ENCODE measurements around the gene ACBD4. TPM values are rescaled to one million over a fixed set of nuclear protein-coding genes. Genes with fewer than 3 reads are reported as not detected.

The ACBD4 gene
- total and polyA plus RNA-seq, 2 of the 13 experiments (the other 11 are each of a cell fraction or from before 2014, with no cell fraction given) = 16.1 to 26.9 TPM

DNA sequence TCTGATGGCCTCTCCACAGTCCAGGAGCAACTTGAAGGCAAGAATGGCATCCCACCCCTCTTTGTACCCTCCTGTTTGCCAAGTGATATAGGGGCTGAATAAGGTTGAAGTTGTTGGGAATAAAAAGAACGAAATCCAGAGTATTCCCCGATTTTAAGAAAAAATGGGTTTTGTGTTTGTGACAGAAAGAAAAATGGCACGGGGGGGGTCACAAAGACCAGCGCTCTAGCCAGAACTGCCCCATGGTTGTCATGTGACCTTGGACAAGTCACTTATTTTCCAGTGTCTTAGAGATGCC, 11.1 kb downstream of the ACBD4 start:
- Histone ChIP-seq H3K4me1 (ENCODE audit: insufficient read depth, low read length) (peaks cover 20% of the 10 kb centered on the region), H4K20me1 (ENCODE audit: insufficient read depth, low read length) (peaks cover 32% of the 10 kb centered on the region), H2AFZ (ENCODE audit: low read length) (no peak overlapping the region), H3K9me3 (ENCODE audit: low read length) (no peaks in the 10 kb centered on the region), H3K4me3 (replicated peaks in 1 of 3; ENCODE audit: insufficient read depth in 1 of 3, low read depth in 2 of 3, low read length in 3 of 3) (peak overlapping the region in 2 of 3 experiments; percentile 81 to 88; a peak in 4 of 6 replicates), H3K27ac (ENCODE audit: extremely low read length, insufficient read depth, low read length) (peak overlapping the region; percentile 97), H3K9ac (ENCODE audit: insufficient read depth, low read depth, low read length) (peak overlapping the region; percentile 94), H3K4me2 (ENCODE audit: low read depth, low read length) (peak overlapping the region; percentile 96), H3K79me2 (ENCODE audit: insufficient read depth, low read length) (peaks cover 31% of the 10 kb centered on the region), H3K27me3 (ENCODE audit: control insufficient read depth in 1 of 2, insufficient read depth in 2 of 2, low read length in 2 of 2) (no peaks in the 10 kb centered on the region; a peak in 2 of 5 replicates), H3K36me3 (replicated peaks in 1 of 2; ENCODE audit: control insufficient read depth in 1 of 2, insufficient read depth in 2 of 2, low read length in 2 of 2) (no peaks in the 10 kb centered on the region; a peak in 1 of 5 replicates)
- POLR2A ChIA-PET = interaction anchor here (0.8 to 19.8 kb wide), 3 partner anchors 11 to 51 kb away, joined by 3 to 2487 read pairs (median 8); partner anchors contain the start of genes ACBD4 and HEXIM2
- intact Hi-C loops (cut with micrococcal nuclease; ENCODE audit: unreplicated experiment) = no loop called here
- ATAC-seq = no peak
- peak; percentile 23 for FAIRE-seq
- TF ChIP-seq ZNF564 (CRISPR knock-in tag; IDR thresholded peaks at IDR 0.05) = no peak
- no peak for TF ChIP-seq NKX3-1 (CRISPR knock-in tag; IDR thresholded peaks at IDR 0.05)
- TF ChIP-seq, protein P1, sequence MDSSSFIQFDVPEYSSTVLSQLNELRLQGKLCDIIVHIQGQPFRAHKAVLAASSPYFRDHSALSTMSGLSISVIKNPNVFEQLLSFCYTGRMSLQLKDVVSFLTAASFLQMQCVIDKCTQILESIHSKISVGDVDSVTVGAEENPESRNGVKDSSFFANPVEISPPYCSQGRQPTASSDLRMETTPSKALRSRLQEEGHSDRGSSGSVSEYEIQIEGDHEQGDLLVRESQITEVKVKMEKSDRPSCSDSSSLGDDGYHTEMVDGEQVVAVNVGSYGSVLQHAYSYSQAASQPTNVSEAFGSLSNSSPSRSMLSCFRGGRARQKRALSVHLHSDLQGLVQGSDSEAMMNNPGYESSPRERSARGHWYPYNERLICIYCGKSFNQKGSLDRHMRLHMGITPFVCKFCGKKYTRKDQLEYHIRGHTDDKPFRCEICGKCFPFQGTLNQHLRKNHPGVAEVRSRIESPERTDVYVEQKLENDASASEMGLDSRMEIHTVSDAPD (CRISPR knock-in tag; IDR thresholded peaks at IDR 0.05) = 0 out of 2 replicates have a peak, but pooled peaks have one; percentile 33
- TF ChIP-seq NFIC (IDR thresholded peaks at IDR 0.05; ENCODE audit: low read length) = 0 out of 2 replicates have a peak, but pooled peaks have one; percentile 8
- TF ChIP-seq ZNF350 (CRISPR knock-in tag; IDR thresholded peaks at IDR 0.05; ENCODE audit: borderline replicate concordance, low read depth) = peak; percentile 69; the same call in 1 of the 2 replicates
- TF ChIP-seq TCF7L2 (IDR thresholded peaks at IDR 0.05; ENCODE audit: low read depth, low read length) = no peak
- TF ChIP-seq, protein P2, sequence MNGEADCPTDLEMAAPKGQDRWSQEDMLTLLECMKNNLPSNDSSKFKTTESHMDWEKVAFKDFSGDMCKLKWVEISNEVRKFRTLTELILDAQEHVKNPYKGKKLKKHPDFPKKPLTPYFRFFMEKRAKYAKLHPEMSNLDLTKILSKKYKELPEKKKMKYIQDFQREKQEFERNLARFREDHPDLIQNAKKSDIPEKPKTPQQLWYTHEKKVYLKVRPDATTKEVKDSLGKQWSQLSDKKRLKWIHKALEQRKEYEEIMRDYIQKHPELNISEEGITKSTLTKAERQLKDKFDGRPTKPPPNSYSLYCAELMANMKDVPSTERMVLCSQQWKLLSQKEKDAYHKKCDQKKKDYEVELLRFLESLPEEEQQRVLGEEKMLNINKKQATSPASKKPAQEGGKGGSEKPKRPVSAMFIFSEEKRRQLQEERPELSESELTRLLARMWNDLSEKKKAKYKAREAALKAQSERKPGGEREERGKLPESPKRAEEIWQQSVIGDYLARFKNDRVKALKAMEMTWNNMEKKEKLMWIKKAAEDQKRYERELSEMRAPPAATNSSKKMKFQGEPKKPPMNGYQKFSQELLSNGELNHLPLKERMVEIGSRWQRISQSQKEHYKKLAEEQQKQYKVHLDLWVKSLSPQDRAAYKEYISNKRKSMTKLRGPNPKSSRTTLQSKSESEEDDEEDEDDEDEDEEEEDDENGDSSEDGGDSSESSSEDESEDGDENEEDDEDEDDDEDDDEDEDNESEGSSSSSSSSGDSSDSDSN (CRISPR knock-in tag; IDR thresholded peaks at IDR 0.05) = peak; percentile 34; the same call in 1 of the 2 replicates
- TF ChIP-seq, protein P3, sequence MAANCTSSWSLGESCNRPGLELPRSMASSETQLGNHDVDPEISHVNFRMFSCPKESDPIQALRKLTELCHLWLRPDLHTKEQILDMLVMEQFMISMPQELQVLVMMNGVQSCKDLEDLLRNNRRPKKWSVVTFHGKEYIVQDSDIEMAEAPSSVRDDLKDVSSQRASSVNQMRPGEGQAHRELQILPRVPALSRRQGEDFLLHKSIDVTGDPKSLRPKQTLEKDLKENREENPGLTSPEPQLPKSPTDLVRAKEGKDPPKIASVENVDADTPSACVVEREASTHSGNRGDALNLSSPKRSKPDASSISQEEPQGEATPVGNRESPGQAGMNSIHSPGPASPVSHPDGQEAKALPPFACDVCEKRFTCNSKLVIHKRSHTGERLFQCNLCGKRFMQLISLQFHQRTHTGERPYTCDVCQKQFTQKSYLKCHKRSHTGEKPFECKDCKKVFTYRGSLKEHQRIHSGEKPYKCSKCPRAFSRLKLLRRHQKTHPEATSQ (CRISPR knock-in tag; IDR thresholded peaks at IDR 0.05; ENCODE audit: borderline replicate concordance) = 0 out of 2 replicates have a peak, but pooled peaks have one; percentile 52
- TF ChIP-seq HDAC6 (IDR thresholded peaks at IDR 0.05; ENCODE audit: low read depth, low read length) = no peak
- TF ChIP-seq TOPORS (CRISPR knock-in tag; IDR thresholded peaks at IDR 0.05) = peak; percentile 66
- TF ChIP-seq REPIN1 (CRISPR knock-in tag; IDR thresholded peaks at IDR 0.05; ENCODE audit: borderline replicate concordance, low read depth) = 0 out of 2 replicates have a peak, but pooled peaks have one; percentile 22
- TF ChIP-seq REXO4 (CRISPR knock-in tag; IDR thresholded peaks at IDR 0.05; ENCODE audit: borderline replicate concordance) = 0 out of 2 replicates have a peak, but pooled peaks have one; percentile 35
- TF ChIP-seq ZNF607 (CRISPR knock-in tag; IDR thresholded peaks at IDR 0.05; ENCODE audit: borderline replicate concordance) = peak; percentile 2; the same call in 1 of the 2 replicates
- TF ChIP-seq ZNF501 (CRISPR knock-in tag; IDR thresholded peaks at IDR 0.05) = peak; percentile 81; the same call in 1 of the 2 replicates
- TF ChIP-seq, protein P4, sequence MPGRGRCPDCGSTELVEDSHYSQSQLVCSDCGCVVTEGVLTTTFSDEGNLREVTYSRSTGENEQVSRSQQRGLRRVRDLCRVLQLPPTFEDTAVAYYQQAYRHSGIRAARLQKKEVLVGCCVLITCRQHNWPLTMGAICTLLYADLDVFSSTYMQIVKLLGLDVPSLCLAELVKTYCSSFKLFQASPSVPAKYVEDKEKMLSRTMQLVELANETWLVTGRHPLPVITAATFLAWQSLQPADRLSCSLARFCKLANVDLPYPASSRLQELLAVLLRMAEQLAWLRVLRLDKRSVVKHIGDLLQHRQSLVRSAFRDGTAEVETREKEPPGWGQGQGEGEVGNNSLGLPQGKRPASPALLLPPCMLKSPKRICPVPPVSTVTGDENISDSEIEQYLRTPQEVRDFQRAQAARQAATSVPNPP (CRISPR knock-in tag; IDR thresholded peaks at IDR 0.05) = 0 out of 2 replicates have a peak, but pooled peaks have one; percentile 22
- no peak for DNase-seq (ENCODE audit: low spot score)
- BruUV-seq (replicated peaks) = no TSS peak
- in situ Hi-C loops (cut with HindIII; ENCODE audit: extremely low pct_ligation_motif_present, low pct_unique_long_range_greater_than_20kb) = loop anchor here (5.0 kb wide), 2 partner anchors 51 to 101 kb away; no protein-coding TSS in a partner anchor
- CTCF ChIA-PET (ENCODE audit: low intra/inter-chr PET ratio, low total read pairs) = interaction anchor here (7.0 to 8.5 kb wide), 2 partner anchors 11 to 50 kb away, joined by 60 to 130 read pairs; partner anchors contain the start of gene ACBD4
- 93% methylated on average over 4 of the region's 4 CpGs for WGBS (ENCODE audit: low lambda C conversion rate)
